HG03175 (cell line): ENCODE data around the gene ZNF280A.
"Not testable (repeated sequence)": the region's sequence is repeated elsewhere in the genome, so short reads cannot be mapped to it uniquely, and the experiment has no call there.

Source experiments
- ATAC-seq: cut with Tn5 transposase; IDR thresholded peaks from one replicate; pipeline ENCODE4 v1.9.1; 2021; ENCODE audit warnings: mild to moderate bottlenecking, moderate library complexity; ENCODE audit not compliant: unreplicated experiment

The ZNF280A gene

GRCh38 chr22:22546490-22546889 is 26.4 kb upstream of the ZNF280A start:
- ATAC-seq, result no peak

- ATAC-seq, result no peak
Observed at GRCh38 chr22:22545084-22545483, 25.0 kb upstream of the ZNF280A start.

- ATAC-seq, result no peak
Observed at GRCh38 chr22:22538226-22538989, 18.3 kb upstream of the ZNF280A start.

GRCh38 chr22:22536916-22537315 is 16.8 kb upstream of the ZNF280A start:
- no peak for ATAC-seq

GRCh38 chr22:22536515-22536914 is 16.4 kb upstream of the ZNF280A start:
- no peak for ATAC-seq

- ATAC-seq, result no peak
Observed at GRCh38 chr22:22535662-22536061, 15.6 kb upstream of the ZNF280A start.

- no peak for ATAC-seq
Observed at GRCh38 chr22:22534604-22535415, 14.7 kb upstream of the ZNF280A start.

GRCh38 chr22:22533863-22534262 is 13.8 kb upstream of the ZNF280A start:
- ATAC-seq, result no peak

GRCh38 chr22:22533417-22533816 is 13.3 kb upstream of the ZNF280A start:
- no peak for ATAC-seq

GRCh38 chr22:22532547-22533071 is 12.5 kb upstream of the ZNF280A start:
- not testable (repeated sequence) for ATAC-seq

GRCh38 chr22:22531770-22532546 is 11.9 kb upstream of the ZNF280A start:
- no peak for ATAC-seq

GRCh38 chr22:22528780-22529179 is 8.7 kb upstream of the ZNF280A start:
- ATAC-seq, result no peak

- ATAC-seq, result no peak
Observed at GRCh38 chr22:22527312-22527711, 7.2 kb upstream of the ZNF280A start.

- no peak for ATAC-seq
Observed at GRCh38 chr22:22526125-22526912, 6.2 kb upstream of the ZNF280A start.

GRCh38 chr22:22523494-22523893 is 3.4 kb upstream of the ZNF280A start:
- ATAC-seq, result no peak

GRCh38 chr22:22521631-22522030 is 1.6 kb upstream of the ZNF280A start:
- no peak for ATAC-seq

- ATAC-seq, result no peak
Observed at GRCh38 chr22:22520667-22521602, 865 bp upstream of the ZNF280A start.

GRCh38 chr22:22519591-22519990 is 479 bp downstream of the ZNF280A start:
- no peak for ATAC-seq

- ATAC-seq, result no peak
Observed at GRCh38 chr22:22516992-22517391, 3.1 kb downstream of the ZNF280A start.
